GM19025 (cell line): ENCODE measurements around the gene PGF.

ENCODE experiments used
- ATAC-seq: cut with Tn5 transposase; IDR thresholded peaks from one replicate; pipeline ENCODE4 v1.9.1; 2021; ENCODE audit warnings: mild to moderate bottlenecking, low read depth, moderate library complexity; ENCODE audit not compliant: unreplicated experiment

Gene PGF

GRCh38 chr14:74960736-74961135 is 5.3 kb upstream of the PGF start:
- ATAC-seq: no peak

DNA sequence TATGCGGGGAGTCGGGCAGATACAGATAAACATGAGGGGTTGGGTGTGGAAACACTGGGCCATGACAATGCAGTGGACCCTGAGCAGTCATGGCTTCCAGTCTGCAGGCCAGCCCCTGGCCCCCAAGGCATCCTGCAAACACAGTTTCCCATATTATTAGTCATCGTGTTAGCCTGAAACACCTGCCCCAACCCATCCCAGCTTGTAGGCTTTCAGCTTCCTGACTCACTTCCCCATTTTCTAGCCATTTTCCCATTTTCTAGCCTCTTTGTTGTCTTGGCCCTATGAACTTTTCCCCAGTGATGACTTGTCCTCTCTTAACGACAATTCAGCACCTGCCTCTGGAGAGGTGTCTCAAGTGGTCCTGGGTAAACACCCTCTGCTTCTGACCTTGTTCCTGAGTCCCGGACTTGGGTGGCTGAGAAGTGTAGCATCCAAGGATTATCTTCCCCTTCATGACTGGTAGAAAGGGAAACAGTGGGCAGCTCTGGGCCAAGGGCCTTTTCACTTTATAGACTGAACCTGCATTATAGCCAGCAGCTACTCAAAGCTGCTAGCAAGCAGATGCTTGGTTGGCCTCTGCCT is 4.3 kb upstream of the PGF start:
- no peak for ATAC-seq

DNA sequence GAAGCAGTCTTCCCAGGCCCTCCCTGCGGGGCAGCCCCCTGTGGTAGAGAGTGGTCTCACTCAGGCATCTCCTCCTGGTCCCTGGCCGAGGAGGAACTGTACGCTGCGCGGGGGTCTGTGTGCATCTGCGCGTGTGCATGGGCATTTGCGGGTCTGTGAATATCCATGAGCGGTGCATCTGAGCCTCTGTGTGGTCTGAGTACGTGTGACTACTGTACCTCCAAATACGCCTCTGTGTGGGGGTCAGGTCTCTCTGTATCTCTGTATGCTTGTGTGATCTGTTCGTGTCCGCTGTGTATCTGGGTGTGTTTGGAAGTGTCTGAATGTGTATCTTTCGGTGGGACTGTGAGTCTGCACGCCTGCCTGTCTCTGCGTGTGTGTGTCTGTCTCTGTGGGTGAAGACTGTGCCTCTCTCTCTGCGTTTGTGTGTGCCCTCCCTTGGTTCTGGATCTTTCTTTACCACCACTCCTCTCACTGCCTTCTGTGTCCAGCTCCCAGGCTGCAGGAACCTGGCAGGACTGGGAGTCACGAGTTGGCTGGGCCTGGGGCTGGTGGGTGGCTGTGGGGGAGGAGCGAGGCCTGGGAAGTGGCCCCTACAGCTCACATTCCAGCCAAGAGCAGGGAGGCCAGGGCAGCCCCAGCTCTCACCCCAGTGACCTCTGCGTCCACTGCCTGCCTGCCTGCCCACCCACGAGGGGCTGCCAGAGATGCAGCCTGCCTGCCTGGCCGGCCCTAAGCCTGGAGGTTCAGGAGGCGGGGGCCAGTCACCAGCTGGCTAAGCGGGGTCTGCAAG is 1.1 kb upstream of the PGF start:
- no peak for ATAC-seq

- no peak for ATAC-seq
These were observed 556 bp upstream of the PGF start for GRCh38 chr14:74956027-74956279.

GRCh38 chr14:74954947-74955228 is 509 bp downstream of the PGF start:
- ATAC-seq: no peak

GRCh38 chr14:74954232-74954946 is 1.0 kb downstream of the PGF start:
- ATAC-seq: no peak

DNA sequence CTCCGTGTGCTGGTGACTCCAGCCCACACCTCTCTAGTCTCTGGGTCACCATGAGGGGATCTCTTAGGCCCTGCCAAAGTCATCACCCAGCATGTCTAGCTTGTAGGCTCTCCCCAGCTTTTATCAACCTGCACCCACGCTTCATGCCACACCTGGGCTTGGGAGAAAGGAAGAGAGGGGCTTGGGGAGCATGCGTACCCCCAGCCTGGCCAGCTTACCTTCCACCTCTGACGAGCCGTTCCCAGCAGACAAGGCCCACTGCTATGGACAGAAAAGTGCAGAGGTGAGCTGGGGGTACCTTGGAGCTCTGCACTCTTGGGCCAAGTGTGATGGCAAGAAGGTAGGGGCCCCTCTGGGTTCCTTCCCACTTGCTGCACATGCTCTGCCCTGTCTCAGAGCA is 1.7 kb downstream of the PGF start:
- ATAC-seq: no peak

GRCh38 chr14:74952697-74953484 is 2.5 kb downstream of the PGF start:
- ATAC-seq: no peak

- ATAC-seq: no peak
These were observed 3.2 kb downstream of the PGF start for GRCh38 chr14:74952180-74952665.

GRCh38 chr14:74951443-74952179 is 3.8 kb downstream of the PGF start:
- ATAC-seq: no peak

DNA sequence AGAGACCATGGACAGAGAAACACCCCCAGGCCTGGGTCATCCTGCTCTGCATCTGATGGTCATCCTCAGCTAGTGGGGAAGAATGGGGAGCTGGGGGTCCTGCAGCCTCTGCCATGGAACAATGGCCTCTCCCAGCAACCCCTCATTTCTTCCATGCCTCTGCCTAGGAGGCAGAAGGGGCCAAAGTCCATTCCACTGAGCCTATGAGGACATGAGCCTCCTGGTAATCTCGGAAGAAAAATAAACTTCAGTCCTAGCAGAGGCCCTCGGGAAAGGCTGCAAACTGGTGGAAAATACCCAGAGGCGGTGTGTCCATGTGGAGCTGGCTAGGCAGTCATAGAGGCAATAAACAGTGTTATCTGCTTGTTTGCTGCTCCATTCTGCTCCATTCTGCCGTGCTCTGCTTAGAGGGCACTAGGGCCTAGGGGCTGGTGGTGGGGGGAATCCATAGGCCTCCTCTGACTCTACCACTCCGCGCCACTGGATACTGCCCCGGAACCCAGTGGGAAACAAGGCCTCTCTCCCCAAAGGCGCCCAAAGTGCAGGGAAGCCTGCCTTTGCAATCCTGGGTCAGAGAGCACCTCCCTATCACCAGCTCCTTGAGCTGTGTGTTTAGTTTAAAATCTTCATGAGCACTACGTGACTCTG is 4.5 kb downstream of the PGF start:
- no peak for ATAC-seq

DNA sequence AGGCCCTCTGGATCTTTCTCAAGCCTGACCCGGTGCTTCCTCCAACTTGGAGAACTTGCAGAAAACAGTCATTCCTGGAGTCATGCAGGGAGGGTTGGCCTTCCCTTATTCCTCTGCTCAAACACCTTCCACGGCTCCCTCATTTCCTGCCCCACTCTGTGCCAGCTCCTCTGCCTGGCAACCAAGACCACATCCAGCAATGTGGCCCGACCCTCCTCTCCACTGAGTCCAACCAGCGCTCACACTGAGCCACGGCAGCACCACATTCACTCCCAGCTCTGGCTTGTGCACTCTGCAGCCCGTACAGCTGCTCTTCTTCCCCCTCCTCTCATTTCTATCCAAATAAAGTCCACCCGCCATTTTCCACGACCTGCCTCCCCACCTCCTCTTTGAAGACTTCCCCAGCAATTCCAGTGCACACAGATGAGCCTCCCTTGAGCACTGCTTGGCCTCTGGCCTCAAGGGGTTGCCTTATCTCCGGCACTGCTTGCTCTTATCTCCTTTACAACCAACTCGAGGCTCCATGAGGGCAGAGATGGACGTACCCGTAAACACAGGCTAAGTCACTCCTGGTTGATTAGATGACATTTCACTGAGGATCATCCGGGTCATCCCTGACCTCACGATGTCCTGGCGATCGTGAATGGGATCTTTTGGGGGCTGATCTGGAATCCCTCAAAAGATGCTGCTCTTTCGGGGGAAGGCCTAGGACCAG is 5.4 kb downstream of the PGF start:
- no peak for ATAC-seq

GRCh38 chr14:74949191-74949601 is 6.2 kb downstream of the PGF start:
- ATAC-seq: no peak

GRCh38 chr14:74948228-74949175 is 6.9 kb downstream of the PGF start:
- ATAC-seq: no peak

GRCh38 chr14:74947353-74948227 is 7.8 kb downstream of the PGF start:
- no peak for ATAC-seq

DNA sequence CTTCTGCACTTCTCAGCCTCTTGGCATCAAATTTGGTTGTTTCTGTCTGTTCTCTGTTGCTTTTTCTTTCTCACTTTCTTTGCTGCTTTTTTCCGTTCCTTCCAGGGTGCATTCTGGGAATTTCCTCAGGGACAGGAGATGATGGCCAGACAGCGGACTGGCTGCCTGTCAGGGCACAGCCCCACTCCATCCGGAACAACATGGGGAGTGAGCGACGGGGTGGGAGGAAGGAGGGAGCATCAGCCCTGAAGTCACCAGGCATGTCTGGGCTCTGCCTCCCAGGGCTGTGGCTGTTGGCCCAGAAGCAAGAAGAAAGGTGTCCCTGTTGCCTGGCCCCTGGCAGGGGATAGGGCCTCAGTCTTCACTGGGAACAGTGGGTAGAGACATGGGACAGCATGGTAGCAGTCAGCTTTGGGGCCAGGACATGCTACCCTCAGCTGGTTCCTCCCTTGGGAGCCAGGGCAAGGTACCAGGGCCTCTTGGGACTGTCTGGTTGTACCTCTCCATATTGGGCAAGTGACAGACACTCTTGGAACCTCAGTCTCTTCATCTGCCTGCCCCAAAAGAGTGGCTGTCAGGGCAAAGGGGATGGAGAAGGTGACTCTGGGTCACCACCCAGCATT is 8.6 kb downstream of the PGF start:
- no peak for ATAC-seq
